Measurements from ENCODE around the gene NLRP6. TPM values are rescaled to one million over a fixed set of nuclear protein-coding genes. Genes with fewer than 3 reads are reported as not detected.

NLRP6 gene
- under 1 TPM in 1 of 2 donors, not detected in 1; under 0.01 TPM for total RNA-seq

DNA sequence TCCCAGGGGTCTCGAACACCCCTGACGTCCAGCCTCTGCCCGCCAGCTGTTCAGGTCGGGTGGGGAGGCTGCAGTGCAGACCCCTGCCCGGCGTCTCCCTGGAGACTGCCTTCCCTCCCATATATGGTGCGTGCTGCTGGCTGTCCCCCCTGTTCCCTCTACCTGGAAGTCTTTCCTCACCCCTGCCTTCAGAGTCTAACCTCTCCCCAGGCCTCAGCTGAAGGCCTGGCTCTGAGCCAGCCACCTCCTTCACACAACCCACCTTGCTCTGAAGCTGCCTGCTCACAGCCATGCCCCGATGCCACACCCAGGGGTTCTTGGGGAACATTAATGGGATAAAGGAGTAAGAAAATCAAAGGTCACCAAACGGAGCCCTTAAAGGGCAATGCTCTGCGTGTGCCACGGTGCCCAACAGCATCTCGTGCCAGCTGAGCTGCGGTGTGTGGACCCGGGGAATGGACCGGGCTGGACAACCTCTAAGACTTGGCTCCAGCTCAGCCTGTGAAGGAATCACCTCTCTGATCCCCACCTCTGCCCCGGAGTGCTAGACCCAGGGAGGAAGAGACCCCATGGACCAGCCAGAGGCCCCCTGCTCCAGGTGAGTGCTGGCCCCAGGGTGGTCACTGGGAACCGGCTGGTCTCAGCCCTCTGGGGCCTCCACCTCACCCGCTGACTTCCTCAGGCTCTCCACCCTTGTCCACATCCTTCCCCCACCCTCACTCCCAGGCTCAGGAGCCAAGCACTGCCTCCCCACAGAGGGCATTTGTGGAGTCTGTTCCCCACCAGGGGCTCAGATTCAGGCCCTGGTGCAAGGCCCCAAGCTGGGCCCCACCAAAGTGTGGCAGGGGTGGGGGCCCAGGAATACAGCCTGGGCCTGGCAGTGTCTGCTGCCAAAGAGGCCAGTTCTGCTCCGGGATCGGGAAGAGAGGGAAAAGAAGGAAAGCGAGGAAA is at the start of gene NLRP6:
Gene NLRP6, plus strand, starts transcription at position 407 of the 951 bp plus-strand sequence. Its CDS starts 163 bp downstream, at position 570.

DNA sequence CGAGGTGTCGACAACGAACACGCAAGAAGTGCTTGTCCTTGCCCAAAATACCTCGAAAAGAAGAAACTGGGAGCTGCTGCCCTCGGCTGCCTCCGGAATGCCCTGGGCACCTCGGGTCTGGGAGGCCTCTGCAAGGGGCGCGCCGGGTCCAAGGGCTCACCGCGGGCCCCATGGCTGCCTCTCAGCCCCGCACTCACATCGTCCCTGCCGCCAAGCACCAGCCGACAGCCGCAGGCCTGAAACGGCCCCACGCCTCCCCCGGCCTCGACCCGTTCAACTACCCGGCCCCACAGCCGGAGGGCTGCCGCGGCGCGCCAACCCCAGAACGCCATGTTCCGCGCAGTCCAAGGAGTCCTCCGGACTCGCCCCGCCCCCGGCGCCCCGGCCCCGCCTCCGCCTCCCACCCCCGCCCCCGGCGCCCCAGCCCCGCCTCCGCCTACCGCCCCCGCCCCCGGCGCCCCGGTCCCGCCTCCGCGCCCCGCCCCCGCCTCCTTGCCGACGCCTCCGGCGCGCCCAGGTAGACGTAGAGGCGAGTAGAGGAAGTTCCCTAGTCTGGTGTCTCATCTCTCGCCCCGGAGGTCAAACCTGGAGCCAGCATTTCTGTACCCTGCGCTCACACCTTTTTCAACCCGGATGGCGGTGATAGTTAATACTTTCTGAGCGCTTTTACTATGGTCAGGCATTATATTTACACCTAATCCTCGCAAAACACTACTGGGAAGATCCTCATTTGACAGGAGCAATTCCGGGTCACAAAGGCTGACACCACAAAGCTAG is 42.0 kb upstream of the NLRP6 start, which contains the start of gene SIRT3:
Gene SIRT3, minus strand, starts transcription at position 346 of the 777 bp plus-strand sequence. Its CDS starts 14 bp downstream, at position 332.

DNA sequence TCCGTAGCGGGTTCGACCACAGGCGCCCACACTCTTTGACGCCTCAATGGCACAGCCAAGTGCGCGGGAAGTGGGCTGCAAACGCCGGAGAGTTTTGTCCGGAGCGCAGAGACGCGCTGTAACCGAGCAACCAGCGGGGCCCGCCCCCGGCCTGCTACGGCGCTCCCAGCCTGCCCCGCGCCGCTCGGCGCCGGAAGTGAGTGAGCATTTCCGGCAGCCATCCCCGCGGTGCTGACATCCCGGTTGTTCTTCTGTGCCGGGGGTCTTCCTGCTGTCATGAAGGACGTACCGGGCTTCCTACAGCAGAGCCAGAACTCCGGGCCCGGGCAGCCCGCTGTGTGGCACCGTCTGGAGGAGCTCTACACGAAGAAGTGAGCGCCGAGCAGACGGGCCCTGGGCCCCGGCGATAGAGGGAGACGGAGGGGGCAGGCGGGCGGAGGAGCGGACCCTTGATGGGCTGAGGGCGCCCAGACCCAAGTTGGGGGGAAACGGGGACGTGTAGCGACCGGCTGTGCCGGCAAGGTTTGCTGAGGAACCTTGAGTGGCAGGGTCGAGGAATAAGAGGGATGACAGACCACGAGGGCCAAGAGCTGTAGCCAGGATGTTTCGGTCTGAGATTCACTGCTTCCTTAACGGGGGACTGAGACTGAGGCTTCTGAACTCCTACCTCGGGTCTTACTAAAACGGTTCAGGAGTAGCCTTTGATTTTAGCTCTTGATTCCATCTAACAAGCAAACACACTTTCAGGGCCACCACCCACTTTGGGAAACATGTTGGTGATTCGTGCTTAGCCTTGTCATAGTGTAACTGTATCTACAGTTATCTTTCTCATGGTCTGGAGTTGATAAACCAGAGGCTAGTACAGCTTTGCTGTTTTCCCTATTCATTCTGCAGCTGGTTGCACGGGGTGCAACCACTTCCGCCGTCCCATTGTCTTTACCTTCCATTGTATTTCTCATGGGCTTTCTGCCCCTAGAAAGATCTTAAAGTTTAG is 41.1 kb upstream of the NLRP6 start, which contains the start of gene PSMD13:
Gene PSMD13, plus strand, starts transcription at position 203 of the 994 bp plus-strand sequence. Its CDS starts 74 bp downstream, at position 277.

DNA sequence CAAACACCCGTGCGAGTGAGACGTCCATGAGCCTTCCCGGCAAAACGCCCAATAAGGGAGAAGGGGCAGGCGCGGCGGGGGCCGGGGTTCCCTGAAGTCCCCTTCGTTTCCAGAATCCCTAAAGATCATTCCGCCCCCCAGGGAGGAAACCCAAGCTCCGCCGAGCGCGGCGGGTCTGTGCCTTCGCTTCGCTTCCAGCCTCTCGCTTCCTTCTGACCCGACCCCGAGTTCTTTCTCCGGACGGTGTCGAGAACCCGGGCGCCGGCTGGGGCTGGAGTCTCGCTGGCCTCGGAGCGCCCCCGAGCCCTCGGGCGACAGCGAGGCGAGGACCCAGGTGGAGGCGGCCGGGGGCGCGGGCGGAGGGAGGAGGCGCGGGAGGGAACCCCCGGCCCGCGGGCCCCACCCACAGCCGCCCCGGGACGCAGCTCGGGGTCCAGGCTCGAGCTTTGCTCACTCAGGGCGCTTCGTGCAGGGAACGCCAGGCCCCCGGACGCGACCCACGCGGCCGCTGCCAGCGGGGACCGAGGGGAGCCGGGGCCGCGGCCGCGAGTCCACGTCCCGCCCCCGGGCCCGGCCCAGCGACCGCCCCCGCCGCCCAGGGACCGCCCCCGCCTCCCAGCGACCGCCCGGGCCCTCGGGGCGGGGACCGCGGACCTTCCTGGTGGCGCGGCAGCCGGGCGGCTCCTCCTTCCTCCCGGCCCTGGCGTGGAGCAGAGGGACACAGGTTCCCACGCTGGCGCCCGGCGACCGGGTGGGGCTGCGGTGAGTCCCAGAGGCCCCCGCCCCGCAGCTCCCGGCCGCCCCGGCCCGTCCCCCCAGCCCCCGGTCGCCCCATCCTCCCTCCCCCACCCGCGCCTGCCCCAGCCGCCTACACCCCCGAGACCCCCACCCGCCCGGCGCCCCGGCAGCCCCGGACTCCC is 10.5 kb downstream of the NLRP6 start, which contains the start of gene PGGHG:
Gene PGGHG, plus strand, starts transcription at position 649 of the 920 bp plus-strand sequence. CDS start 691 bp downstream, outside the sequence.

DNA sequence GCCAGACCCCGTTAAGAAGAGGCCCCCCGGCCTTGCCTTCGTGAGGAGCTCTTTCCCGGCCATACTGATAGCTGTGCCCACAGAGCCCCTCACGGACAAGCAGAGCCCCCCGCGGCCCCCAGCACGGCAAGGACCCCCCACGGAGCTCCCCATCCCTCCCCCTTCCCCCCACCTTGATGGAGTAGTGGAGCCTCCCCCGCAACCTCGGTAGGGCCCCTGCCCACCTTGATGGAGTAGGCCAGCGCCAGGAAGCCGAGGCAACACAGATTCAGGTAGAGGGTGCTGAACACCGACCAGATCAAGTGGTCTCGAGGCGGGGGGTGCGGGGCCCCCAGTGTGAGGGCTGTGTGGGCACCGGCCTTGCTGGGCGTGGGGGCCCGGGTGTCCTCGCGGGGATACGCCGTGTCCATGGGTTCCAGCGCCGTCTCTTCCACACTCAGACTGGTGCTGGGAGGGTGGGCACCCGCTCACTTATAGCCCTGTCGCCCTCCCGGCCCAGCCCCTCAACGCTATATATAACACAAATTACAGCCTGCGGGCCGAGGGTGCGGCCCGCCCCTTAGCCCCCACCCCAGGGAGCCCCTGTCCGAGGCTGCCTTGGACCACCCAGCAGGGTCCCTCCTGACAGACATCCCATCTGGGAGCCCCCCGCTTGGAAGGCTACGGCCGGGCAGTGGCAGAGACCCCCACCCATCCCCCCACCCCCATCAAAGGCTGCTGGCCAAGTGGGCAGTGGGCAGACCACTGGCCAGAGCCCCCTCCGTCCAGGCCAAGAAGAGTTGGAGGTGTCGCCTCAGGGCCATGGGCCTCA is 21.1 kb downstream of the NLRP6 start, which contains the start of gene IFITM5:
Gene IFITM5, minus strand, starts transcription at position 446 of the 811 bp plus-strand sequence. Its CDS starts 36 bp downstream, at position 410.

DNA sequence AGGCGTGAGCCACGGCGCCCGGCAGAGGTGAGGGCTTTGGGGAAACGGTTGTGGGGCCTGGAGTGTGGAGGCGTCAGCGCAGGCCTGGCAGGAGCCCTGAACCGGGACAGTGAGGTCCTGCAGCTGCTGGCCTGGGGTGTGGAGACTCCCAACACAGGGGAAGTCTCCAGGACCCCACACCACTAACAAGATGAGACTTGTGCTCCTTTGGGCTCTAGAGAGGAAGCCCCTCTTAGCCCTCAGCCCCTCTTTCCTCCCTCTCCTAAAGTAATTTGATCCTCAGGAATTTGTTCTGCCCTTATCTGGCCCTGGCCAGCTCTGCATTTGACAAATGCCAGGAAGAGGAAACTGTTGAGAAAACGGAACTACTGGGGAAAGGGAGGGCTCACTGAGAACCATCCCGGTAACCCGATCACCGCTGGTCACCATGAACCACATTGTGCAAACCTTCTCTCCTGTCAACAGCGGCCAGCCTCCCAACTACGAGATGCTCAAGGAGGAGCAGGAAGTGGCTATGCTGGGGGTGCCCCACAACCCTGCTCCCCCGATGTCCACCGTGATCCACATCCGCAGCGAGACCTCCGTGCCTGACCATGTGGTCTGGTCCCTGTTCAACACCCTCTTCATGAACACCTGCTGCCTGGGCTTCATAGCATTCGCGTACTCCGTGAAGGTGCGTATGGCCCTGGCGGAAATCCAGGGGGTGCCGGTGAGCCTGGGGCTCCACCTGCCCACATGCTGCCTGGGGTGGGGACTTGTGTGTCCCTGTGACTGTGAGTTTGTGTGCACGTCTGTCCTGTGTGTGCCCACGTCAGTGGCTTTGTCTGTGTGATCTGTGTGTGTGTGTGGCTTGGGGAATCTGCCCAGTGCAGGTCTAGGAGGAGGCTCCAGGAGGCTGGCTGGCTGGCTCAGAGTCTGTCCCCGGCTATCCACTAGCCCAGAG is 29.8 kb downstream of the NLRP6 start, which contains the start of gene IFITM2:
Gene IFITM2, plus strand, starts transcription at position 51 of the 943 bp plus-strand sequence. Its CDS starts 377 bp downstream, at position 428.

DNA sequence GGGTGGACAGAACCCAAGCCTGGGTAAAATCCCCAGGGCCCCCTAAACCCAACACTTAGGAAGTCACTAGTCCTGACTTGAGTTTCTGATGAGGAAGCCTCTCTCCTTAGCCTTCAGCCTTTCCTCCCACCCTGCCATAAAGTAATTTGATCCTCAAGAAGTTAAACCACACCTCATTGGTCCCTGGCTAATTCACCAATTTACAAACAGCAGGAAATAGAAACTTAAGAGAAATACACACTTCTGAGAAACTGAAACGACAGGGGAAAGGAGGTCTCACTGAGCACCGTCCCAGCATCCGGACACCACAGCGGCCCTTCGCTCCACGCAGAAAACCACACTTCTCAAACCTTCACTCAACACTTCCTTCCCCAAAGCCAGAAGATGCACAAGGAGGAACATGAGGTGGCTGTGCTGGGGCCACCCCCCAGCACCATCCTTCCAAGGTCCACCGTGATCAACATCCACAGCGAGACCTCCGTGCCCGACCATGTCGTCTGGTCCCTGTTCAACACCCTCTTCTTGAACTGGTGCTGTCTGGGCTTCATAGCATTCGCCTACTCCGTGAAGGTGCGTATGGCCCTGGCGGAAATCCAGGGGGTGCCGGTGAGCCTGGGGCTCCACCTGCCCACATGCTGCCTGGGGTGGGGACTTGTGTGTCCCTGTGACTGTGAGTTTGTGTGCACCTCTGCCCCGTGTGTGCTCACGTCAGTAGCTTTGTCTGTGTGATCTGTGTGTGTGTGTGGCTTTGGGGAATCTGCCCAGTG is 35.8 kb downstream of the NLRP6 start, which contains the start of gene IFITM1:
Gene IFITM1, plus strand, starts transcription at position 254 of the 767 bp plus-strand sequence. Its CDS starts 131 bp downstream, at position 385.

Small RNAs within 50 kb of the gene (small RNA-seq; reads per million reads assigned to genes)
- 0 reads per million in 2 donors for gene AC136475.6

Other genes starting within 250 kb of the NLRP6 start
- gene SCGB1C1, start 85.3 kb upstream of the NLRP6 start, total RNA-seq = not detected
- gene BET1L, start 71.0 kb upstream of the NLRP6 start, total RNA-seq = 10 to 100 TPM in 1 of 2 donors, 1 to 10 TPM in 1; 10.0 to 11.7 TPM
- gene RIC8A, start 70.7 kb upstream of the NLRP6 start, total RNA-seq = 10 to 100 TPM; 91.2 to 96.4 TPM
- gene SIRT3, start 42.1 kb upstream of the NLRP6 start, total RNA-seq = 1 to 10 TPM; 6.3 to 6.5 TPM
- gene PSMD13, start 41.4 kb upstream of the NLRP6 start, total RNA-seq = 100 to 1,000 TPM; 109 to 159 TPM
- gene PGGHG, start 10.7 kb downstream of the NLRP6 start, total RNA-seq = 1 to 10 TPM; 3.4 to 5.7 TPM
- gene IFITM5, start 21.1 kb downstream of the NLRP6 start, total RNA-seq = not detected
- gene IFITM2, start 29.4 kb downstream of the NLRP6 start, total RNA-seq = 10 to 100 TPM; 29.6 to 48.5 TPM
- 100 to 1,000 TPM; 611 to 715 TPM for gene IFITM1, start 35.6 kb downstream of the NLRP6 start, total RNA-seq
- gene IFITM3, start 42.5 kb downstream of the NLRP6 start, total RNA-seq = 100 to 1,000 TPM; 292 to 341 TPM
- 10 to 100 TPM in 1 of 2 donors, 1 to 10 TPM in 1; 5.0 to 15.8 TPM for gene B4GALNT4, start 91.1 kb downstream of the NLRP6 start, total RNA-seq
- 1 to 10 TPM; 1.3 to 1.4 TPM for gene PKP3, start 115.8 kb downstream of the NLRP6 start, total RNA-seq
- 10 to 100 TPM; 29.6 to 54.7 TPM for gene SIGIRR, start 136.6 kb downstream of the NLRP6 start, total RNA-seq
- under 1 TPM in 1 of 2 donors, not detected in 1; under 0.01 TPM for gene ANO9, start 163.6 kb downstream of the NLRP6 start, total RNA-seq
- gene PTDSS2, start 171.9 kb downstream of the NLRP6 start, total RNA-seq = 10 to 100 TPM; 38.9 to 44.0 TPM
- 100 to 1,000 TPM; 203 to 262 TPM for gene RNH1, start 228.8 kb downstream of the NLRP6 start, total RNA-seq

Measured in melanocyte of skin (primary cell).